ENCODE results near the gene TPH2.

TPH2 gene

DNA sequence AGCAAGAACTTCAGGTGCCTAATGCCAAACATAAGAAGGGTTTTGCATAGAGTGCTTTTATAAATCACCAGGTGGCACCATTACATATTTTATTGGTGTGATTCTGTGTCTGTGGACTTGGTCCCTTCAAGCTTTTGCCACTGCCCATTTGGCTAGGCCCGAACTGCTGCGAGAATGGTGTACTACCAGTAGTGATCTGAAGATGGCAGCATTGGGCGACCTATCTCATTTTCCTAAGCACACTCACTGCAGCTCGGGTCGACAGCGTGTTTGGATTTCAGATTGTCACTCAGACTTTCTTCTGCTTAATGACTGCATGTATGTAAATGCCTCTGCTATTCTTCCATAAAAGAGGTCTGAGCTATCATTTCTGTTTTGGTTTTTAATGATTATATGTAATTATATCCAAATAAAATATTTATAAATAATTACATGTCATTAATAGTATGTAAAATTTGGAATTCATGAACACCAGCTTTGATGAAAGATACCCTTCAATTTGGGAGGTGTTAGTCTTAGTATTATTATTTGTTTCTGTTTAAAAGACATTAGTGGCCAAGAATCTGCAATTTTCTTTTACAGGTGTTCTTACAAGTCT is 78.5 kb downstream of the TPH2 start:
- peak; percentile 97 for FAIRE-seq

GRCh38 chr12:72018036-72018435 is 79.4 kb downstream of the TPH2 start:
- TF ChIP-seq TAF1 (IDR thresholded peaks at IDR 0.05; ENCODE audit: low read depth, low read length) (no peak), PAX5 (IDR thresholded peaks at IDR 0.05; ENCODE audit: insufficient read depth, low read length, severe bottlenecking) (no peak), POLR2A (IDR thresholded peaks at IDR 0.05; ENCODE audit: low read depth, low read length) (no peak)

More for the DNA sequence above, 78.5 kb downstream of the TPH2 start:
- no peak for TF ChIP-seq PAX5 (IDR thresholded peaks at IDR 0.05; ENCODE audit: insufficient read depth, low read length, severe bottlenecking)
- TF ChIP-seq SPI1 (IDR thresholded peaks at IDR 0.05; ENCODE audit: low read depth, low read length) = no peak
- TF ChIP-seq POU2F2 (IDR thresholded peaks at IDR 0.05; ENCODE audit: low read depth, low read length) = no peak
- no peak for TF ChIP-seq POLR2A (IDR thresholded peaks at IDR 0.05; ENCODE audit: low read depth, low read length)
- TF ChIP-seq POLR2AphosphoS5 (IDR thresholded peaks at IDR 0.05; ENCODE audit: low read depth, low read length) = no peak
- no peak for TF ChIP-seq TAF1 (IDR thresholded peaks at IDR 0.05; ENCODE audit: low read depth, low read length)
- peak; percentile 30 for DNase-seq (ENCODE audit: insufficient read length, low spot score)

GRCh38 chr12:72024613-72025012 is 86.0 kb downstream of the TPH2 start:
- FAIRE-seq = no peak
- TF ChIP-seq PAX5 (IDR thresholded peaks at IDR 0.05; ENCODE audit: insufficient read depth, low read length, severe bottlenecking) (no peak), SPI1 (IDR thresholded peaks at IDR 0.05; ENCODE audit: low read depth, low read length) (no peak), POU2F2 (IDR thresholded peaks at IDR 0.05; ENCODE audit: low read depth, low read length) (no peak), TAF1 (IDR thresholded peaks at IDR 0.05; ENCODE audit: low read depth, low read length) (no peak), POLR2A (IDR thresholded peaks at IDR 0.05; ENCODE audit: low read depth, low read length) (no peak), POLR2AphosphoS5 (IDR thresholded peaks at IDR 0.05; ENCODE audit: low read depth, low read length) (no peak)
- DNase-seq (ENCODE audit: insufficient read length, low spot score) = no peak

More at GRCh38 chr12:72018036-72018435, 79.4 kb downstream of the TPH2 start:
- FAIRE-seq = no peak
- no peak for DNase-seq (ENCODE audit: insufficient read length, low spot score)

DNA sequence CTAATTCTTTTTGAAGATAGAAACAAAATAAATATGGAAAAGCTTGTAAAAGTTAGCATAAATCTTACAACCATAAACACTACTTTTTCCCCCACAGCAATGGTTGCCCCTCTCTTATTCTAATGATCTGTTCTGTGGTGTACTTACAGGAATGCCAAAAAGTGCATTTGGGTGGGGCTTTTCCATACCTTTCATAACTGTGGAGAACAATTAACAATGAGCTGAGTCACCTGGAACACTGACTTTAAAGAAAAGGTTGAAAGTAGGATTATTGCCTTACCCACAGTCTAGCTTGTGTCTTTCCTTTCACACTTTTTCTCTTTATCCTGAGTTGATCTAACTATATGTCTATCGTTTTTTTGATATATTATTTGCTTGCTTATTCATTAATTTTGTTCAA is 86.9 kb downstream of the TPH2 start:
- no peak for DNase-seq (ENCODE audit: insufficient read length, low spot score)
- TF ChIP-seq TAF1 (IDR thresholded peaks at IDR 0.05; ENCODE audit: low read depth, low read length) (no peak), SPI1 (IDR thresholded peaks at IDR 0.05; ENCODE audit: low read depth, low read length) (no peak)
- FAIRE-seq = no peak

DNA sequence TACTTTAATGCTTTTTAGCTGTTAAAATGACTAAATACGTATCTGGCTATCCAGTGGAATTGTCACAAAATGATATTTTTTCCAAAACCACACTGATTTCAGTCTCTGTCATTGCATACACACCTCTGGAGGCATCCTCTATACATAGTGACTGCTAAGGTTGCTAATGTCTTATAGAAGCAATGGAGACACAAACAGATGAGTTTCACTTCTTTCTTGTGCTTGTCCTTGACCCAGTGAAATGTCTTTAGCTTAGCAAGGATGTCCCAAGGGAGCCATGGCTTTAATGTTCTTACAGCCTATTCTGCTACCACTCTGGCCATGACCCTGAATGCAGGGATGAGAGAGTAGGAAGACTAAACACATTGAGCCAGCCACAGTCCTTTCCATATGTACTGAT is 90.3 kb downstream of the TPH2 start:
- TF ChIP-seq POU2F2 (IDR thresholded peaks at IDR 0.05; ENCODE audit: low read depth, low read length) (no peak), SPI1 (IDR thresholded peaks at IDR 0.05; ENCODE audit: low read depth, low read length) (no peak), POLR2AphosphoS5 (IDR thresholded peaks at IDR 0.05; ENCODE audit: low read depth, low read length) (no peak), PAX5 (IDR thresholded peaks at IDR 0.05; ENCODE audit: insufficient read depth, low read length, severe bottlenecking) (no peak), TAF1 (IDR thresholded peaks at IDR 0.05; ENCODE audit: low read depth, low read length) (no peak), POLR2A (IDR thresholded peaks at IDR 0.05; ENCODE audit: low read depth, low read length) (no peak)
- no peak for DNase-seq (ENCODE audit: insufficient read length, low spot score)
- no peak for FAIRE-seq

DNA sequence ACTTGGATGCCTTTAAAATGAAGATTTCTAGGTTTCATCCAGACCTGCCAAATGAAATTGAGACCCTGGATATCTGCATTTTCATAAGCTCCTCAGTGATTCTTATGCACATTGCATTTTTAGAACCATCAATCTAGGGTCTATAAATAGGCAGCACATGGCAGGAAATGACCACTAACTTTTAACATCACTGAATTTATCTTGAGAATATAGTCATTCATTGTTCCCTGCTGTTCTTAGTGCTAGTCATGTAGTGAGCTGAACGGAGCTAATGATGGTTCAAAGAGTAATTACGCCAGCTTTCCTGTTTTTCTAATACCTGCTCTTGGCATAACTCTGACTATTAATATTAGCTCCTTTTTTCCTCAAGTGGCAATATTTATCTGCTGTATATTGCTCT is 91.6 kb downstream of the TPH2 start:
- no peak for FAIRE-seq
- no peak for DNase-seq (ENCODE audit: insufficient read length, low spot score)
- TF ChIP-seq SPI1 (IDR thresholded peaks at IDR 0.05; ENCODE audit: low read depth, low read length) = no peak
- TF ChIP-seq POLR2AphosphoS5 (IDR thresholded peaks at IDR 0.05; ENCODE audit: low read depth, low read length) = no peak
- TF ChIP-seq POU2F2 (IDR thresholded peaks at IDR 0.05; ENCODE audit: low read depth, low read length) = no peak
- no peak for TF ChIP-seq TAF1 (IDR thresholded peaks at IDR 0.05; ENCODE audit: low read depth, low read length)
- no peak for TF ChIP-seq POLR2A (IDR thresholded peaks at IDR 0.05; ENCODE audit: low read depth, low read length)
- no peak for TF ChIP-seq PAX5 (IDR thresholded peaks at IDR 0.05; ENCODE audit: insufficient read depth, low read length, severe bottlenecking)

GRCh38 chr12:72031066-72031465 is 92.4 kb downstream of the TPH2 start:
- TF ChIP-seq SPI1 (IDR thresholded peaks at IDR 0.05; ENCODE audit: low read depth, low read length) (no peak), POLR2A (IDR thresholded peaks at IDR 0.05; ENCODE audit: low read depth, low read length) (no peak), POU2F2 (IDR thresholded peaks at IDR 0.05; ENCODE audit: low read depth, low read length) (no peak), TAF1 (IDR thresholded peaks at IDR 0.05; ENCODE audit: low read depth, low read length) (no peak), POLR2AphosphoS5 (IDR thresholded peaks at IDR 0.05; ENCODE audit: low read depth, low read length) (no peak), PAX5 (IDR thresholded peaks at IDR 0.05; ENCODE audit: insufficient read depth, low read length, severe bottlenecking) (no peak)
- DNase-seq (ENCODE audit: insufficient read length, low spot score) (no peak), FAIRE-seq (no peak)

DNA sequence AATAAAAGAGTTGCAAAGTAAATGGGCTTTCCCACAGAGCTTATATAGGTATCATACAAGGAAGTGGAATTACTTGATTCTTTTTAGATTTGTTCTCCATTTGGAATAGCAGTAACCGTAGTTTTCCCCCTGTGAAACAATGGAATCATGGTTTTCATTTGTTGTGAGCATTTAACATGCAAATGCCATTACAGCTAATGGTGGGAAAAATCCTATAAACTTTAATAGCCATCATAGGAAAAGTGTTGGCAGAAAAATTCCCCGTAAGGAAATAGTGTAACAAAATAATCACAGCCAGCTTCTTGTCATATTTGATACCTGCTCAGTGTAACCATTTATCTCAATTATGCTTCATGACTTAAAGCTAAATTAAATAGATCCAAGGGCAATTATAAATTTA is 95.3 kb downstream of the TPH2 start:
- DNase-seq (ENCODE audit: insufficient read length, low spot score) = no peak
- TF ChIP-seq TAF1 (IDR thresholded peaks at IDR 0.05; ENCODE audit: low read depth, low read length) (no peak), POLR2A (IDR thresholded peaks at IDR 0.05; ENCODE audit: low read depth, low read length) (no peak), PAX5 (IDR thresholded peaks at IDR 0.05; ENCODE audit: insufficient read depth, low read length, severe bottlenecking) (no peak), SPI1 (IDR thresholded peaks at IDR 0.05; ENCODE audit: low read depth, low read length) (no peak), POU2F2 (IDR thresholded peaks at IDR 0.05; ENCODE audit: low read depth, low read length) (no peak), POLR2AphosphoS5 (IDR thresholded peaks at IDR 0.05; ENCODE audit: low read depth, low read length) (no peak)
- no peak for FAIRE-seq

DNA sequence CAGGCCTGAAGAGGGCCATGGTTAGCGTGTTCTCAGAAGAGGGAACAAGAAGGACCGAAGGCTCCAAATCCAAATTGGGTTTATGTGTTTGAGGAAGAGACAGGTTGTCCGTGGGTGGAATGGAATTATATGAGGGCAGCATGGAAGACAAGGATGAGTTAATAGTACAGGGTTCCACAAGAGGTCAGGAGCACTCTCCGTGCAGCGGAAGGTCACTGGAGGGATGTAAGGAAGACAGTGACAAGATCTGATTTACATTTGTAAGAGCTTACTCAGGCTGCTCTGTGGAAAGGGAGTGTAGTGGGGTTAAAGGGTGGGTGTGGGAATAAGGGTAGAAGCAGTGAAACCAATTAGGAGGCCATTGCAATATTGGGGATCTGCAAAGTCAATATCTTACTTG is 97.0 kb downstream of the TPH2 start:
- no peak for FAIRE-seq
- TF ChIP-seq POU2F2 (IDR thresholded peaks at IDR 0.05; ENCODE audit: low read depth, low read length) = no peak
- no peak for DNase-seq (ENCODE audit: insufficient read length, low spot score)

DNA sequence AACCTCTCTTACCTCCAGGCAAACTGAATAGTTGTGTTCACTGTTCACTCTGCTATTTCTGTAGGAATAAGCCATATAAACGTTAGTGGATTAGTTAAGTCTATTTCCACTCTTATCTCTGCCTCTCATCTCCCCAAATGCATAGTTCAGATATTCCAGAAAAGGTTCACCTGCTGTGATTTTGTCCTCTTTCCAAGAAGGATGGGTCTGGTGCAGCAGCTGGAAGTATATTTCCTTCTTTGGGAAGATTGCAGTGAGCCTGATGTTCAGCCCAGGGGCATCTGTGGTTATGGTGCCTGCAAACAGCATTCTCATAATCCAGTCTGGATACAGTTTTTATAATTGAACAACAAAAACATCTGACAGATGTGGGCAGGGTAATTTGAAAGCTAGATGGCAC is 97.7 kb downstream of the TPH2 start:
- DNase-seq (ENCODE audit: insufficient read length, low spot score) = no peak

More for the DNA sequence above, 97.7 kb downstream of the TPH2 start:
- TF ChIP-seq POLR2AphosphoS5 (IDR thresholded peaks at IDR 0.05; ENCODE audit: low read depth, low read length) (no peak), POLR2A (IDR thresholded peaks at IDR 0.05; ENCODE audit: low read depth, low read length) (no peak), SPI1 (IDR thresholded peaks at IDR 0.05; ENCODE audit: low read depth, low read length) (no peak), POU2F2 (IDR thresholded peaks at IDR 0.05; ENCODE audit: low read depth, low read length) (no peak), PAX5 (IDR thresholded peaks at IDR 0.05; ENCODE audit: insufficient read depth, low read length, severe bottlenecking) (no peak), TAF1 (IDR thresholded peaks at IDR 0.05; ENCODE audit: low read depth, low read length) (no peak)
- FAIRE-seq = no peak

Data from GM12891 (cell line).